Stromal cell of bone marrow (primary cell): ENCODE results near the gene TRPC4AP.

Experiments used
- DNase-seq: peaks from one replicate; pipeline ENCODE4 v3.0.0-alpha.2; 2012; ENCODE audit warnings: low read depth

The TRPC4AP gene

GRCh38 chr20:35013421-35014411, 78.9 kb downstream of the TRPC4AP start:
- DNase-seq, result no peak

GRCh38 chr20:35012227-35013069, 80.2 kb downstream of the TRPC4AP start:
- DNase-seq, result no peak

DNA sequence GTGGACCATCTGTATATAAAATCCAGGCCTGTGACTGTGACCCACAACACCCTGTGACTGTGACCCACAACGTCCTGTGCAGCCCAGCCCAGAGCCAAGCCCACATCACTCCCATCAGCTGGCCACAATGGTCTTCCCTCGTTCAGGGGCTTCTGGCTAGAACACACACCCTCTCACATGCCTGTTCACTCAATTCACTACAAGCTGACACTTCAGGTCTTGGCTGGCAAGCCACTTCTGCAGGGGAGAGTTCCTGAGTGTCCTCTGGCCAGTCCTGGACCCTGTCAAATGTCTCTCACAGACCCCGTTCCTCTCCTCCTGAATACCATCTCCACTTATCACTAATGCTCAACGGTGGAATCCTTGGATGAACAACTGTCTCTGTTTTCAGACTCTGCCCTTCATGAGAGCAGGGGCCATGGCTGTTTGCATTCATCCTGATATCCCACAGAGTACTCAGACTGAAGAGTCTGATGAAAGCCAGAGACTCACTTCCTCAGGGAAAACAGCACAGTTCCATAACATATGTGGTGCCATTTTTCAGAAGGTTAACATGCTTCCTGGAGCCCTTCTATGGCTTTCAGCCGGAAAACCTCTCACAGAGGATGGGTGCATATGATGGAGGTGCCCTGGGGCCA, 80.9 kb downstream of the TRPC4AP start:
- DNase-seq, result no peak

- DNase-seq, result no peak
Observed at GRCh38 chr20:35010405-35011192, 82.0 kb downstream of the TRPC4AP start.

DNA sequence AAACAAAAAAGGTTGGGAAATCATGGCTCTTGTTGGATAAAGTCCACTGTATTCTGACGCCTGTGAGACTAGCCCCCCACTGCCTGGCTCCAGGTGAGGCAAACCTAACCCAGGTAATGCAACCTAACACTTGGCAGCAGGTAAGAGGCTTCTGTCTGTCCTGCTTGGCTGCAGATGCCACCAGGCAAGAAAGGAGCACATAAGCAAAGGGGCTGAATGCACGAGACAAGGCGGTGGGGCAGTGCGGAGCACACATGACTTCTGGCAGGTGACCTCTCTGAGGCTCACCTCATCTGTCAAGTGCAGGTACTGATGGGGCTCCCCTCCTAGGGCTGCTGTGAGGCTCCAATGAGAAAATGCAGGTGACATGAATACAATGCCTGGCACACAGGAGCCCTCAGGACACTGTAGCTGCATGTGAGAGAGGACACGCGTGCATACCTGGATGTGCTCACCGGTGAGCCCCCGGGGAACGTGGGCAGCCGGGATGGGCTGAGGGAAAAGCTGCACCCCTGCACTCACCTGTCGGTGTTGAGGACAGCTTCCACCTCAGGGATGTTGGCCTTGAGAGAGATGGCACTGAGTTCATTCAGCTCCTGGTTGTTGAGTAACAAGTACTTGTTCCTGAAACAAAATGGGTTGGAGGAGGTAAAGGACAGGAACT, 82.8 kb downstream of the TRPC4AP start:
- DNase-seq, result no peak

- no peak for DNase-seq
Observed at GRCh38 chr20:35008411-35009342, 83.9 kb downstream of the TRPC4AP start.

GRCh38 chr20:35007891-35008290, 84.7 kb downstream of the TRPC4AP start:
- no peak for DNase-seq

DNA sequence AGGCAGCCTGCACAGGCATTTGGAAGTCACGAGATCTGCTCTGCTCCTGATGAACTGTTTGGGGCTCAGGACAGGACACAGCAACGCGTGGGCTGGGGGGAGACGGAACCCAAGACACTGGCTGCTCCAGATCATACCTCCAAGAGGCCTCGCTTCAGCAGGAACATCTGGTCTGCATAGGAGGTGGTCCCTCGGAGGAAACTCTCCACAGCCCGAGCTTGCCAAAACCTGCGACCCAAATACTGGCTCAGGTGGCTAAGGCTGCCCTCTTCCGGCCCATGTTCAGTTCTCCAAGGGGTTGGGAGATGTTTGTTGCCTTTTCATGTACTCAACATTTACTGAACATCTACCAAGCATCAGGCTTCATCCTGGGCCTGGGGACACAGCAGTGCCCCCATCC, 85.2 kb downstream of the TRPC4AP start:
- no peak for DNase-seq

- no peak for DNase-seq
Observed at GRCh38 chr20:35006531-35006971, 86.1 kb downstream of the TRPC4AP start.

DNA sequence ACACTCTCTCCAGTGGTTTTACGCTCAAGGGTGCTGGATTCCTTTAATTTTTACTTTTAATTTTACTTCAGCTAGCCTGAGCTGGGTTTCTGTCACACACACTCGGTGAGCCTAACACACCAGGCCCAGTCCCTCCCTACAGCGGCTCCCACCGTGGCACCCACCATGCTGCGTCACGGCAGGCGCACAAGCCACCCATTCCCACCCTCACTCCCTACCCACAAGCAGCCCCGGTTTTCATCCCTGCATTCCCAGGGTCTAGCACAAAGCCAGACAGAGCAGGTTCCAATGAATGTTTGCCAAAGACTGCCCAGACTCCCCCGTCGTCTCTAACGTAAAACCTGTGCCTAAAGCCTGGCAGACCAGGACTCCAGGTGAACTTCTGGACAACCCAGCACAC, 86.6 kb downstream of the TRPC4AP start:
- DNase-seq, result no peak

DNA sequence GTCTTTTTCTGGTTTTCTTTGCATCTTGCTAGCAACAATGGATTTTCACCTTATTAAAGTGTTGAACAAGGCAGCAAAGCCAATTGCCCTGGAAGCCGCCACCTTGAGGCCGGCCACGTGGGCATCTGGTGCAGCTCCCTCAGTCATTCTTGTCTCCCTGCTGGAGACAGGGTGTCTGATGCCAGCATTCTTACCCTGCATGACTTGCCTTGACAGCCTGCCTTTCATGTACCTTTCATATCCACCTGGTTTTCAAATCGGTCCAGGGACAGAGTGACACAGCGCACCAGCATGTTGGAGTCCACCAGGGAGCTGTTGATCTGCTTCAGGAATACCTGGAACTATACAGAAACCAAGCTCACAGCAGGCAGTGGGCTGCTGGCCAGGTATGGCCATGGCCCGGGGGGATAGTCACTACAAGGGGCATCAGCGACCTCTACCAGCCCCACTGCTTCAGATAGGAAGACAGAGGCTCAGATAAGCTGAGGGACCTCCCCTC, 87.1 kb downstream of the TRPC4AP start:
- no peak for DNase-seq

- no peak for DNase-seq
Observed at GRCh38 chr20:35004749-35005462, 87.7 kb downstream of the TRPC4AP start.

DNA sequence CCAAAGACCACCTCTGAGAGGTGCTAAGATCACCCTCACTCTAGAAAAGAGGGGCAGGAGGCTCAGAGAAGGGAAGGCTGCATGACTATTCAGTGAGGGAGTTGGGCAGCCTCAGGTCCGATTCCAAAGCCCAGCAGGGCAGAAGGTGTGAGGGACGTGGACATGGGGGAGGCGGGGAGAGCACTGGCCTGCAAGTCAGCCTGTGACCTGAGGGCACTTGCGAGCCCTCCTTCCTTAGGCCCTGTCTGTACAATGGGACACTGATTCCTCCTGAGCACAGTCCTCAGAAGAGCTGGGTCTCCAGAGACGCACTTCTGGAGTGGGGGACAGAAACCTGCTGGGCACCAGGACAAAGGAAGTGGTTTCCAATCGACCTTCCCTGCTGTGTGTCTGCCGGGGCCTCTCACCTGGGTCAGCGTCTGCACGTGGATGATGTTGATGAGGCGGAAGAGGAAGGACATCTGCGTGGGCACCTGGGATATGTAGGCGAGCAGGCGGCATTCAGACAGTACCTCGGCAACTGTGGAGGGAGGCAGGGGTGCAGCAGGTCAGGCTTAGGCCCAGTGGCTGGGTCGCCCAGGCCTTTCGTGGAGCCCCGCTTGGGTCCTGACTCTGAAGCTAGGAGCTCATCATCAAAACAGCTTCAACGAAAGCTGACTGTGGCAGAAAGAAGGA, 88.4 kb downstream of the TRPC4AP start:
- DNase-seq, result no peak

DNA sequence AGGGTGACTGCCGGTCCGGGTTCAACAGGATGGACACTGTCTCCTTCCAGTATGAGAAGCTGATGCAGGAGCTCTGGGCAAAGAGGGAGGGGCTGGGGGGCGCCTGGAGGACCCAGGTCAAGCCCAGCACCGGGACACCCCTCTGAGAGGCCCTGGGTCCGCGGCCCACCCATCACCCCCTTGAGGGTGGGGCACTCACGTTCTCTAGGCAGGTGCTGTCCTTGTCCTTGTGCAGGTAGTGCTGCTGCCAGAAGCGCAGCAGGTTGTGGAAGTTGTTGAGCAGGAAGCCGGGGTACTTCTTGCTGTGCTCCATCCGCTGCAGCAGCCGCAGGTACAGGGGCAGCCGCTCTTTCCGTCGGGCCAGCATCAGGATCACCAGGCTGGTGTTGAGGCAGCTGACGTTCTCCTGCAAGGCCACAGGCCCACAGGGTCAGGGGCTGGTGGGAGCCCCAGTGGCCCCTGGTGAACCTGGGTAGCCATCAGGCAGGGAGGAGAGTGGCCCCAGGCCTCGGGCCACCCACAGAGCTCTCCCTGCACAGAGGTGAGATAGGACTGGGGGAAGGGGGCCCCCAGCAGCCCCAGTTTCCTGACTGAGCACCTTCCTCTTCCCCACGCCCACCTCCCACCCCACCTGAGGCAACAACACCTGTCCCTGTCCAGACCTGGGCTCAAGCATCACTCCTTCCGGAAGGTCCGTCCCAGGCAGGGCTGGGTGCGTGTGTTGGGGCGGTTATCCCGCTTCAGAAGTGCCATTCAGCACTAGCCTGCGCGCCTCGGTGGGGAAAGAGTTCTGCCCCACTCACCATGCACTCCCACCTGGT, 89.2 kb downstream of the TRPC4AP start:
- no peak for DNase-seq

DNA sequence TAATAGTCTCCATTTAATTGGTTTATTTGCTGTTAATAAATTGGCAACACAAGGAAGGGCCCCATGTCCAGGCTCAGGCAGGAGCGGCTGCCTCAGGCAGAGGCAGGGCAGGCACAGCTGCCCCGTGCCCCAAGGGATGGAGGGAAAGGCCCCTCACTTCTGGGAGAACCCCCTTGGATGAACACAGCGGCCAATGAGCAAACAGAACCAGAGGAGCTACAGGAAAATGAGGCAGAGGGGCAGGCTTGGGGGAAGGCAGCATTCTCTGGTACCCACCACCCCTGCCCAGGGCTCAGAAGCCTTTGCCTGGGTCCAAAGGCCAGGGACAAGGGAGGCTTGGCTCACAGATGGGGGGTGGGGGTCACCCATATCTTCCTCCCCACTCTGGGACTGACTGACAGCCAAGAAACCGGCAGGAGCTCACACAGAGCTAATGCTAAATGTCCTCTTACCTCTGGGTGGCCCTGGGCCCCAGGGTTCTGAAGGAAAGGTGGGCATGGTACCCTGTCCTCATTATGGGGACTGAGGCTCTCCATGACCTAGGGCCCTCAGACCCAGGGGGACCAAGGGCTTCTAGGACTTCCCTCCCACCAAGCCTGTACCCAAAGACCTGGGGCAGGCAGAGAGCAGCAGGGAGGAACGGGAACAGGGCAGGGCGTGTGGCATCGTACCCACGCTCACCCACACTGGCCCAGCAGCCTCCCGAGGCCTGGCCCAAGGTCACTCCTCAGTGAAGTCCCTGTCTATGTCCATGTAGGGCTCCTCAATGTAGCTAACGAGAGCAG, 90.0 kb downstream of the TRPC4AP start:
- no peak for DNase-seq

DNA sequence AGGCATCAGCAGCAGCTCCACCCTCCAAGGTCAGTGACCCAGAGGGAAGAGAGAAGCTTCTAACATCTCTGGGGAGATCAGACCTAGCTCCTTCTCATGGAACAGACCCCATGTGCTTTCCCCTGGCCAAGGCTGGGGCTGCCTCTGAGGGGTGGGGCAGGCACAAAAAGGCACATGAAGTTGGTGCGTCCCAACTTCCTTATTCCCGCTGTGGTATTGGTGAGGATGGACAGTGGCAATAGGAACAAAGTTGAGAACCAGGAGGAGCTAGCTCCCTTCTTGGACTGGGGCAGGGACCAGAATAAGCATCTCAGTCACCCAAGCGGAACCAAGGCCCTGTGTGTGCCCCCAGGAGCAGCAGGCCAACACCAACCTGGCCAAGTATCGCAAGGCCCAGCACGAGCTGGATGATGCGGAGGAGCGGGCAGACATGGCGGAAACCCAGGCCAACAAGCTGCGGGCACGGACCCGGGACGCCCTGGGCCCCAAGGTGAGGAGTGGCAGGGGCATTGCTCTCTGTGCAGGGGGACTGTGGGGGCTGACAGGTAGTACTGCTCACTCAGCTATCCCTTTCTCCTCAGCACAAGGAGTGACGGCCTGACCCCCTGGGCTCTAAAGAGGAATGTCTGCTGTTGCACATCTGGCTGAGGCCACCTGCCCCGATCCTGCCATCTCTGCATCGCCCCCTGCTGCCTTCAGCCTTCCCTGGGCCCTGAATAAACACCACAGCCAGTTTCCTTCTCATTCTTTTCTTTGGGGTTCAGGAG, 90.8 kb downstream of the TRPC4AP start:
- no peak for DNase-seq
